HG02763 (cell line): Measurements from ENCODE around the gene TMEM196.

Experiments used
- ATAC-seq: cut with Tn5 transposase; IDR thresholded peaks from one replicate; pipeline ENCODE4 v1.9.1; 2021; ENCODE audit warnings: mild to moderate bottlenecking, moderate library complexity; ENCODE audit not compliant: unreplicated experiment

The TMEM196 gene

GRCh38 chr7:19772841-19773760 lies at the start of gene TMEM196:
Gene TMEM196 (minus strand): TSS chr7:19773617. CDS start chr7:19772696, 921 bp downstream.
- ATAC-seq, result no peak

- ATAC-seq, result no peak
Observed at GRCh38 chr7:19816128-19816527, 42.7 kb upstream of the TMEM196 start.

GRCh38 chr7:19815546-19815945 lies 42.1 kb upstream of the TMEM196 start:
- no peak for ATAC-seq

- ATAC-seq, result no peak
Observed at GRCh38 chr7:19814776-19815175, 41.4 kb upstream of the TMEM196 start.

GRCh38 chr7:19811386-19811785 lies 38.0 kb upstream of the TMEM196 start:
- ATAC-seq, result no peak

GRCh38 chr7:19798986-19799385 lies 25.6 kb upstream of the TMEM196 start:
- no peak for ATAC-seq

- no peak for ATAC-seq
Observed at GRCh38 chr7:19783541-19783940, 10.1 kb upstream of the TMEM196 start.

- ATAC-seq, result no peak
Observed at GRCh38 chr7:19776981-19777380, 3.6 kb upstream of the TMEM196 start.

GRCh38 chr7:19775578-19775977 lies 2.2 kb upstream of the TMEM196 start:
- no peak for ATAC-seq

- no peak for ATAC-seq
Observed at GRCh38 chr7:19772306-19772705, 1.1 kb downstream of the TMEM196 start.

GRCh38 chr7:19762631-19763030 lies 10.8 kb downstream of the TMEM196 start:
- no peak for ATAC-seq

GRCh38 chr7:19754521-19755116 lies 18.8 kb downstream of the TMEM196 start:
- no peak for ATAC-seq

GRCh38 chr7:19752020-19752419 lies 21.4 kb downstream of the TMEM196 start:
- no peak for ATAC-seq

GRCh38 chr7:19749658-19750057 lies 23.8 kb downstream of the TMEM196 start:
- ATAC-seq, result no peak

GRCh38 chr7:19747740-19748339 lies 25.6 kb downstream of the TMEM196 start:
- no peak for ATAC-seq

GRCh38 chr7:19744075-19744474 lies 29.3 kb downstream of the TMEM196 start:
- no peak for ATAC-seq

- no peak for ATAC-seq
Observed at GRCh38 chr7:19728716-19729115, 44.7 kb downstream of the TMEM196 start.

- no peak for ATAC-seq
Observed at GRCh38 chr7:19725770-19726169, 47.6 kb downstream of the TMEM196 start.

GRCh38 chr7:19715499-19715898 lies 57.9 kb downstream of the TMEM196 start:
- ATAC-seq, result no peak

- ATAC-seq, result no peak
Observed at GRCh38 chr7:19713676-19714075, 59.7 kb downstream of the TMEM196 start.

GRCh38 chr7:19709249-19709578 lies 64.2 kb downstream of the TMEM196 start:
- peak; percentile 1 for ATAC-seq
